ENCODE measurements around the gene SLC1A3. TPM values are rescaled to one million over a fixed set of nuclear protein-coding genes. Genes with fewer than 3 reads are reported as not detected.

Gene SLC1A3
- total RNA-seq, 2 donors from 2014 or later: 10.5 to 12.7 TPM

- Histone ChIP-seq H3K27ac (no peak overlapping the region), H3K4me1 (replicated peaks) (no peaks in the 10 kb centered on the region), H3K9me3 (no peaks in the 10 kb centered on the region), H3K27me3 (replicated peaks; ENCODE audit: insufficient read depth) (no peaks in the 10 kb centered on the region), H3K36me3 (no peaks in the 10 kb centered on the region), H3K4me3 (no peak overlapping the region)
- TF ChIP-seq POLR2AphosphoS5 (IDR thresholded peaks at IDR 0.05): no peak
- intact Hi-C loops (cut with DNase I): no loop called here
- WGBS: 68% methylated on average over 5 of the region's 5 CpGs
- no peak for DNase-seq (ENCODE audit: low spot score)
These were observed 25.4 kb downstream of the SLC1A3 start for GRCh38 chr5:36631620-36632362.

- Histone ChIP-seq H3K4me1 (replicated peaks) (no peaks in the 10 kb centered on the region), H3K27me3 (replicated peaks; ENCODE audit: insufficient read depth) (no peaks in the 10 kb centered on the region), H3K9me3 (no peaks in the 10 kb centered on the region), H3K27ac (no peak overlapping the region), H3K36me3 (no peaks in the 10 kb centered on the region), H3K4me3 (no peak overlapping the region)
- no peak for DNase-seq (ENCODE audit: low spot score)
- intact Hi-C loops (cut with DNase I): no loop called here
- TF ChIP-seq CTCF (IDR thresholded peaks at IDR 0.05) (no peak), POLR2AphosphoS5 (IDR thresholded peaks at IDR 0.05) (no peak), POLR2A (IDR thresholded peaks at IDR 0.05) (no peak)
These were observed 25.9 kb downstream of the SLC1A3 start for GRCh38 chr5:36632363-36632664.

GRCh38 chr5:36635721-36636390, 29.4 kb downstream of the SLC1A3 start:
- H3K4me3 ChIP-seq: no peak overlapping the region

GRCh38 chr5:36637101-36637500, 30.7 kb downstream of the SLC1A3 start:
- Histone ChIP-seq H3K9me3 (no peaks in the 10 kb centered on the region), H3K27ac (no peak overlapping the region), H3K27me3 (replicated peaks; ENCODE audit: insufficient read depth) (no peaks in the 10 kb centered on the region), H3K4me3 (no peak overlapping the region), H3K4me1 (replicated peaks) (no peaks in the 10 kb centered on the region), H3K36me3 (no peaks in the 10 kb centered on the region)
- TF ChIP-seq POLR2A (IDR thresholded peaks at IDR 0.05) (no peak), CTCF (IDR thresholded peaks at IDR 0.05) (no peak), POLR2AphosphoS5 (IDR thresholded peaks at IDR 0.05) (no peak)
- intact Hi-C loops (cut with DNase I): no loop called here
- DNase-seq (ENCODE audit: low spot score): no peak
- 89% methylated on average over 4 of the region's 4 CpGs for WGBS

More at GRCh38 chr5:36635721-36636390, 29.4 kb downstream of the SLC1A3 start:
- H3K27ac ChIP-seq: no peak overlapping the region
- no peaks in the 10 kb centered on the region for H3K27me3 ChIP-seq (replicated peaks; ENCODE audit: insufficient read depth)
- intact Hi-C loops (cut with DNase I): no loop called here
- WGBS: 89% methylated on average over 9 of the region's 9 CpGs
- H3K4me1 ChIP-seq (replicated peaks): no peaks in the 10 kb centered on the region
- DNase-seq (ENCODE audit: low spot score): no peak
- H3K36me3 ChIP-seq: no peaks in the 10 kb centered on the region
- H3K9me3 ChIP-seq: no peaks in the 10 kb centered on the region
- no peak for TF ChIP-seq POLR2AphosphoS5 (IDR thresholded peaks at IDR 0.05)
- TF ChIP-seq POLR2A (IDR thresholded peaks at IDR 0.05): no peak
- TF ChIP-seq CTCF (IDR thresholded peaks at IDR 0.05): no peak

GRCh38 chr5:36637516-36637915, 31.1 kb downstream of the SLC1A3 start:
- no peak overlapping the region for H3K4me3 ChIP-seq
- no peak overlapping the region for H3K27ac ChIP-seq
- no peaks in the 10 kb centered on the region for H3K27me3 ChIP-seq (replicated peaks; ENCODE audit: insufficient read depth)
- WGBS: 96% methylated on average over 1 of the region's 1 CpG
- intact Hi-C loops (cut with DNase I): no loop called here
- no peaks in the 10 kb centered on the region for H3K9me3 ChIP-seq
- no peaks in the 10 kb centered on the region for H3K4me1 ChIP-seq (replicated peaks)
- TF ChIP-seq CTCF (IDR thresholded peaks at IDR 0.05) (no peak), POLR2A (IDR thresholded peaks at IDR 0.05) (no peak), POLR2AphosphoS5 (IDR thresholded peaks at IDR 0.05) (no peak)
- DNase-seq (ENCODE audit: low spot score): no peak
- no peaks in the 10 kb centered on the region for H3K36me3 ChIP-seq

All from prostate gland (tissue), 2 donors.